Stimulated activated CD4-positive, alpha-beta T cell treated with anti-CD3 and anti-CD28 coated beads, Interleukin-1b, Interleukin-23, amount 100 ng/mL, for 1 hour (primary cell): Measurements from ENCODE around the gene SPEM1.
"Not testable (repeated sequence)": the region's sequence is repeated elsewhere in the genome, so short reads cannot be mapped to it uniquely, and the experiment has no call there.

Experiments
- DNase-seq, 2 donors: peaks; one replicate each; pipeline ENCODE4 v3.0.0-alpha.2; 2020; ENCODE audit warnings: low read depth in 2 of 2

SPEM1 gene

GRCh38 chr17:7441266-7441665, 21.1 kb downstream of the SPEM1 start:
- DNase-seq: no peak

GRCh38 chr17:7442142-7442541, 22.0 kb downstream of the SPEM1 start:
- DNase-seq: no peak

- DNase-seq: no peak
Observed at GRCh38 chr17:7443499-7444485, 23.7 kb downstream of the SPEM1 start.

- no peak for DNase-seq
Observed at GRCh38 chr17:7444682-7445618, 24.8 kb downstream of the SPEM1 start, which contains the start of gene CHRNB1. Gene CHRNB1 (plus strand): TSS chr17:7445061. CDS start chr17:7445128, 67 bp downstream.

- no peak for DNase-seq
Observed at GRCh38 chr17:7445619-7445968, 25.5 kb downstream of the SPEM1 start.

GRCh38 chr17:7448461-7448860, 28.3 kb downstream of the SPEM1 start:
- no peak for DNase-seq

- DNase-seq: no peak
Observed at GRCh38 chr17:7459961-7460545, 39.9 kb downstream of the SPEM1 start.

GRCh38 chr17:7460850-7461660, 40.9 kb downstream of the SPEM1 start:
- DNase-seq: no peak

GRCh38 chr17:7462474-7463371, 42.6 kb downstream of the SPEM1 start:
- DNase-seq: no peak

GRCh38 chr17:7463372-7463846, 43.3 kb downstream of the SPEM1 start:
- DNase-seq: no peak

- DNase-seq: no peak
Observed at GRCh38 chr17:7464081-7464480, 44.0 kb downstream of the SPEM1 start.

- DNase-seq: no peak
Observed at GRCh38 chr17:7465597-7466275, 45.6 kb downstream of the SPEM1 start.

GRCh38 chr17:7466318-7466638, 46.2 kb downstream of the SPEM1 start:
- no peak for DNase-seq

GRCh38 chr17:7466639-7467341, 46.7 kb downstream of the SPEM1 start:
- no peak for DNase-seq

GRCh38 chr17:7467498-7467897, 47.4 kb downstream of the SPEM1 start:
- DNase-seq: no peak

GRCh38 chr17:7468290-7468689, 48.2 kb downstream of the SPEM1 start:
- no peak for DNase-seq

GRCh38 chr17:7468804-7469389, 48.8 kb downstream of the SPEM1 start:
- DNase-seq: no peak

GRCh38 chr17:7469843-7470242, 49.7 kb downstream of the SPEM1 start:
- DNase-seq: not testable (repeated sequence)
